Stimulated activated naive B cell treated with anti-CD40 and anti-IgM and Interleukin-4, amounts not matched to agents 10 μg/mL and 1 μg/mL and 100 μg/mL, for 72 hours (primary cell): ENCODE results near the gene C15orf61.
A peak's percentile ranks its signal among the peaks of the same experiment; 100 is the strongest.

Experiments used
- ATAC-seq, 2 donors: fragments of 150-1000 bp; cut with Tn5 transposase; replicated peaks; 2 replicates each; pipeline ENCODE4 v1.10.0; 2021; ENCODE audit warnings: moderate library complexity in 1 of 2
- DNase-seq: peaks from one replicate; pipeline ENCODE4 v3.0.0; 2021
- H3K27ac Mint-ChIP-seq: one replicate; pipeline ENCODE4 v1.8.0; 2022; ENCODE audit warnings: mild to moderate bottlenecking, mixed read lengths
- H3K27me3 Mint-ChIP-seq, 2 donors: one replicate each; pipeline ENCODE4 v1.8.0; 2022; ENCODE audit warnings: mixed read lengths in 2 of 2
- H3K36me3 Mint-ChIP-seq, 2 donors: one replicate each; pipeline ENCODE4 v1.8.0; 2022; ENCODE audit warnings: mixed read lengths in 2 of 2, mild to moderate bottlenecking in 1 of 2
- H3K4me1 Mint-ChIP-seq, 2 donors: one replicate each; pipeline ENCODE4 v1.8.0; 2022; ENCODE audit warnings: mixed read lengths in 2 of 2, mild to moderate bottlenecking in 1 of 2
- H3K4me3 Mint-ChIP-seq, 2 donors: one replicate each; pipeline ENCODE4 v1.8.0; 2022; ENCODE audit warnings: mild to moderate bottlenecking in 2 of 2, mixed read lengths in 2 of 2, moderate library complexity in 1 of 2
- H3K9me3 Mint-ChIP-seq, 2 donors: one replicate each; pipeline ENCODE4 v1.8.0; 2022; ENCODE audit warnings: mixed read lengths in 2 of 2, mild to moderate bottlenecking in 1 of 2

Gene C15orf61

DNA sequence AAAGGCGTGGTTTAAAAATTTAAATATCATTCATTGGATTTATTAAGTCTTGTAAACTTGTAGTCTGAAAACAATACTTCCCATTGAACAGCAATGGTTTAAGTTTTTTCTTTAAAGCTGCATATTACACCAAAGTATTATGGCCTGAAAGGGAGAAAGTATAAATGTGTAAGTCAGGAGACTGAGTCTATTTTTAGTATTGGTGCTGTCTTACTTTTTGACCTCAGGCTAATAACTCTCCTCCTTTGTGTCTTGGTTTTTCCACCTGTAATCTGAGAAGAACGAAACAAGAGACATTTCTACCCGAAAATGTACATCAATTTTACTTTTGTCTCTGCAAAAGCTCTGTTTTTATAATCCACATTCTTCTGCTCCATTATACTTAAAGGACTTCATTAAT lies 7.6 kb downstream of the C15orf61 start:
- DNase-seq (no peak), ATAC-seq (no peak)
- H3K36me3 Mint-ChIP-seq, result peaks cover 1 to 3% of the 10 kb centered on the region in 2 donors
- H3K9me3 Mint-ChIP-seq, result no peaks in the 10 kb centered on the region
- H3K4me1 Mint-ChIP-seq, result peaks cover 0 to 2% of the 10 kb centered on the region in 2 donors
- no peak overlapping the region for H3K4me3 Mint-ChIP-seq
- no peak overlapping the region for H3K27ac Mint-ChIP-seq
- no peaks in the 10 kb centered on the region for H3K27me3 Mint-ChIP-seq

DNA sequence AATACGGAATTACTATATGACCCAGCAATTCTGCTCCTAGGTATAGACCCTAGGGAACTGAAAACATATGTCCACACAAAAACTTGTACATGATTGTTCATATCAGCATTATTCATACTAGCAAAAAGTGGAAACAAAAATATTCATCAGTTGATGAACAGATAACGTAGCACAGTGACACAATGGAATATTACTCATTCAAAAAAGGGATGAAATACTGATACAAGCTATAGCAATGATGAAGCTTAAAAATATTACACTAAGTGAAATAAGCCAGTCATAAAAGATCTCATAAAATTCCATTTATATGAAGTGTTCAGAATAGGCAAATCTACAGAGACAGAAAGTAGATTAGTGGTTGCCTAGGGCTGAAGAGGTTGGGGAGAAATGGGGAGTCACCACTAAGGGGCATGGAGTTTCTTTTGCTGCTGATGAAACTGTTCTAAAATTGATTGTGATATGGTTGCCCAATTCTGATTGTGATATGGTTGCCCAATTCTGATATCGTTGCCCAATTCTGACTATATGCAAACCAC lies 10.5 kb downstream of the C15orf61 start:
- no peak overlapping the region for H3K4me3 Mint-ChIP-seq
- no peaks in the 10 kb centered on the region for H3K9me3 Mint-ChIP-seq
- peaks cover 0 to 3% of the 10 kb centered on the region in 2 donors for H3K27me3 Mint-ChIP-seq
- H3K36me3 Mint-ChIP-seq, result peaks cover 0 to 1% of the 10 kb centered on the region in 2 donors
- H3K4me1 Mint-ChIP-seq, result peaks cover 0 to 1% of the 10 kb centered on the region in 2 donors
- DNase-seq (no peak), ATAC-seq (no peak)
- no peak overlapping the region for H3K27ac Mint-ChIP-seq

- peaks cover 6 to 9% of the 10 kb centered on the region in 2 donors for H3K4me1 Mint-ChIP-seq
- peaks cover 10 to 13% of the 10 kb centered on the region in 2 donors for H3K27me3 Mint-ChIP-seq
- H3K4me3 Mint-ChIP-seq, result no peak overlapping the region
- no peak for ATAC-seq
- H3K36me3 Mint-ChIP-seq, result peaks cover 1 to 3% of the 10 kb centered on the region in 2 donors
- H3K9me3 Mint-ChIP-seq, result no peaks in the 10 kb centered on the region
- no peak overlapping the region for H3K27ac Mint-ChIP-seq
- DNase-seq, result no peak
Observed at GRCh38 chr15:67533873-67534272, 12.9 kb downstream of the C15orf61 start.

DNA sequence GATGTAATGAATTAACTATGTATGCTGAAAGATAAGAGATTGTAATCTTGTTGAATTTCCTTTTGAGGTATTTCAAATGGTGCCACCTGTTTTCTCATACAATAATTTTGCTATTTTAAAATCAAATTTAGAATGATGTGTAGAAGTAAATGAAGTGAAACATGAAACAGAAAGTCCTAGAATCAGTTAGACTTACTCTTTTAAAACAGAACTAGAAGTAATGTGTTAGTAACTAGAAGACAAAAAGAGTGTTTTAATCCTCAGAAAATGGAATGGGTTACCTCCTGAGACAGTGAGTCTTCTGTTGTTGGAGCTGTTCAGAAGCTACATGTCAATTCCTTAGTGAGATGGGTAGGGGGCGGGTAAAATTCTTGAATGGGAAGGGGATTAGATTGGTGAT lies 13.4 kb downstream of the C15orf61 start:
- DNase-seq (no peak), ATAC-seq (no peak)
- Mint-ChIP-seq H3K4me1 (peaks cover 10% of the 10 kb centered on the region in 2 donors), H3K4me3 (no peak overlapping the region), H3K36me3 (peaks cover under 1 to 3% of the 10 kb centered on the region in 2 donors), H3K9me3 (no peaks in the 10 kb centered on the region), H3K27ac (no peak overlapping the region), H3K27me3 (peaks cover 10 to 13% of the 10 kb centered on the region in 2 donors)

DNA sequence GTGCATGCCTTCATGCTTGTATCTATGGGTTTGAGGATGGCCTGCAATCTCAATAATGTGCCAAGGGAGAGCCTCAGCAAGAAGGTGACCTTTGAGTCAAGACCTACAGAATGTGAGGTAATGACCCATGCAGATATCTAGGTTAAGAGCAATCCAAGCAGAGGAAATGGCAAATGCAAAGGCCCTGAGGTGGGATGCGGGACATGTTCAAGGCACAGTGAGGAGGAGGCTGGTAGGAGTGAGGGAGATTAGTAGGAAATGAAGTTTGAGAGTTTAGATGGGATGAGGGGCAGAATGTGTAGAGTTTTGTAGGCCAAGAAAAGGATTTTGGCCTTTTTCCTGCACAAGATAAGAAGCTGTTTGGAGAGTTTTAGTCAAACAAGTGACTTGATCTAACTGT lies 16.8 kb downstream of the C15orf61 start:
- Mint-ChIP-seq H3K27me3 (peaks cover 10 to 13% of the 10 kb centered on the region in 2 donors), H3K4me3 (no peak overlapping the region), H3K4me1 (peaks cover 15 to 27% of the 10 kb centered on the region in 2 donors), H3K27ac (no peak overlapping the region), H3K36me3 (peaks cover 0 to 3% of the 10 kb centered on the region in 2 donors), H3K9me3 (no peaks in the 10 kb centered on the region)
- ATAC-seq (no peak), DNase-seq (no peak)

DNA sequence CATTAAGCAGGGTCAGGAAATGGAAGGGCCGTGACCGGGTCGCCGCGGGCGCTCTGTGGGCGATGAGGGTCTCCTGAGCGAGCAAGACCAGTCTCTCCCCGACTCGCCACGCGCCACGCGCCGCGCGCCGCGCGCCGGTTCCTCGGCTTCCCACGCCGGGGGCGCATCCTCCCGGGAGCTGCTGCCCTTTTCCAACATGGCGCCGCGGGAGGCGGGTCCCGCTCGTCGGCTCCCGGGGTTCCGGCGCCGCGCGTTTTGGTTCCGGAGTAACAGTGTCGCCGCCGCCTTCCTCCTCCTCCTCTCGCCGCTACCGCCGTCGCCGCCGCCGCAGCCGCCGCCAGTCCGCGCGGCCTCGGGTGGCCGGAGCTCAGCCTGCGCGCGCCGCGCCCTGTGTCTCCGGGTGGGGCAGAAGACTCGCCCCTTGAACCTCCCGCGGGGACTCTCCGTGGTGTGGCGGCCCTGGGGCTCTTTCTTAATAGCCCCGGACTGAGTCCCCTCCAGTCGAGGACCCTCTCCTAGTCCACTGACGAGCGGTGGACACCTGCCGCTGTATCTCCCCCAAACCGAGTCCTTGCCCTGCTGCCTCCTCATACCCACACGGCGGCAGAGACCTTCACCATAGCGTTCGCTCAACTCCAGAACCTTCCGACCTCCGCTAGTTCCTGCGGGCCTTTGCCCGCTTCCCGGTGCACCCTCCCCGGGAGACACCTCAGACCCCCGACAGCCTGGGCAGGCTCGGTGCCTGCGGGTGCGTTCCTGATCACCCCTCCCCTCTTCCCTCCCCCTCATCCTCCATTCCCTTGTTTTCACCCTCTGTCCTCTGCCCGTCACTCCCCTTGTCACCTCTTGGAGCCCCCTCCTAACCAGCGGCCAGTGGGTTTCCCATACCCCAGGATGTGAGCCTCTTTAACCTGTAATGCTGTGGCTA lies 21.8 kb downstream of the C15orf61 start, which contains the start of gene MAP2K5:
Gene MAP2K5, plus strand, starts transcription at position 284 of the 928 bp plus-strand sequence. Its CDS starts 633 bp downstream, at position 917.
- no peaks in the 10 kb centered on the region for H3K9me3 Mint-ChIP-seq
- H3K36me3 Mint-ChIP-seq, result peaks cover 4 to 12% of the 10 kb centered on the region in 2 donors
- peak within 1 kb of the TSS; percentile 89 to 93 for H3K4me3 Mint-ChIP-seq
- H3K4me1 Mint-ChIP-seq, result peaks cover 23 to 42% of the 10 kb centered on the region in 2 donors
- DNase-seq, result peak; percentile 64
- peaks cover 4 to 5% of the 10 kb centered on the region in 2 donors for H3K27me3 Mint-ChIP-seq
- H3K27ac Mint-ChIP-seq, result peak within 1 kb of the TSS; percentile 93
- ATAC-seq, result peak; percentile 54 to 66

DNA sequence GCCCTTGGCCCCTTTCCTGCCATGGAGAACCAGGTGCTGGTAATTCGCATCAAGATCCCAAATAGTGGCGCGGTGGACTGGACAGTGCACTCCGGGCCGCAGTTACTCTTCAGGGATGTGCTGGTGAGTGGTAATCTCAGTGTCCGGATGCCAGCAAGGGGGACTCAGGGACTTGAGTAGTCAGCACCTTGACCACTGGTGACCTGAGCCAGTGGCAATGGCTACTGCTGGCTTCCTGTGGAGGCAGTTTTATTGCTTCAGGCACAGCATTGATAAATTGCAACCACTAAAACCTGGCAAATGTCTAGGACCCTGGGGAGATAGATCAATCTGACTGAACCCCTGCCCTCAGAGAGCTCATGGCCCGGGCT lies 22.4 kb downstream of the C15orf61 start:
- H3K36me3 Mint-ChIP-seq, result peaks cover 4 to 10% of the 10 kb centered on the region in 2 donors
- no peaks in the 10 kb centered on the region for H3K9me3 Mint-ChIP-seq
- peak overlapping the region; percentile 93 for H3K27ac Mint-ChIP-seq
- DNase-seq (no peak), ATAC-seq (no peak)
- H3K4me1 Mint-ChIP-seq, result peaks cover 22 to 43% of the 10 kb centered on the region in 2 donors
- no peaks in the 10 kb centered on the region for H3K27me3 Mint-ChIP-seq
- peak overlapping the region; percentile 89 to 93 for H3K4me3 Mint-ChIP-seq

DNA sequence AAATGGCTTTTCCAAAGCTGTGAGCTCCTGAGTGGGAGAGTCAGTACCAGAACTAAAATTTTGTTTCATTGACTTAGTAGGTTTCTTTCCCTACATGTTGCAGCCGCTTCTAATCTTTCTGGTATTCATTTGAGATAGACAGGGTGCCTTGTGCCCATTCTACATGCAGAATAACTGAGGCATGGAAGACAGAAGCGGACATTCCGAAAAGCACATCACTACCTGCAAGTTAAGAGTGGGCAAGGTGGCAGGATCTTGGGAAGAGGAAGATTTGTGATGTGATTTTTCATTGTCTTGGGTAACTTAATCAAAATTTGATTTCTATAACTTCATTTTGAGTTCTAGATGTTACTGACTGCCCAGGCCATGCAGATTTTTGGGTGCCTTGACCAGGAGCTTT lies 23.5 kb downstream of the C15orf61 start:
- DNase-seq, result no peak
- Mint-ChIP-seq H3K36me3 (peaks cover 4 to 10% of the 10 kb centered on the region in 2 donors), H3K27me3 (no peaks in the 10 kb centered on the region), H3K4me3 (no peak overlapping the region), H3K9me3 (no peaks in the 10 kb centered on the region), H3K27ac (no peak overlapping the region), H3K4me1 (peaks cover 21 to 43% of the 10 kb centered on the region in 2 donors)
- no peak for ATAC-seq

GRCh38 chr15:67545864-67546263 lies 24.9 kb downstream of the C15orf61 start:
- H3K27ac Mint-ChIP-seq, result no peak overlapping the region
- DNase-seq, result no peak
- peaks cover 21 to 36% of the 10 kb centered on the region in 2 donors for H3K4me1 Mint-ChIP-seq

GRCh38 chr15:67547064-67547463 lies 26.1 kb downstream of the C15orf61 start:
- no peak overlapping the region for H3K27ac Mint-ChIP-seq
- H3K9me3 Mint-ChIP-seq, result no peaks in the 10 kb centered on the region
- H3K27me3 Mint-ChIP-seq, result no peaks in the 10 kb centered on the region
- peaks cover 4 to 17% of the 10 kb centered on the region in 2 donors for H3K36me3 Mint-ChIP-seq
- ATAC-seq (no peak), DNase-seq (no peak)
- H3K4me3 Mint-ChIP-seq, result no peak overlapping the region
- peaks cover 17 to 29% of the 10 kb centered on the region in 2 donors for H3K4me1 Mint-ChIP-seq

More at GRCh38 chr15:67545864-67546263, 24.9 kb downstream of the C15orf61 start:
- H3K27me3 Mint-ChIP-seq, result no peaks in the 10 kb centered on the region
- H3K36me3 Mint-ChIP-seq, result peaks cover 4 to 14% of the 10 kb centered on the region in 2 donors
- no peaks in the 10 kb centered on the region for H3K9me3 Mint-ChIP-seq
- ATAC-seq, result no peak
- H3K4me3 Mint-ChIP-seq, result no peak overlapping the region

DNA sequence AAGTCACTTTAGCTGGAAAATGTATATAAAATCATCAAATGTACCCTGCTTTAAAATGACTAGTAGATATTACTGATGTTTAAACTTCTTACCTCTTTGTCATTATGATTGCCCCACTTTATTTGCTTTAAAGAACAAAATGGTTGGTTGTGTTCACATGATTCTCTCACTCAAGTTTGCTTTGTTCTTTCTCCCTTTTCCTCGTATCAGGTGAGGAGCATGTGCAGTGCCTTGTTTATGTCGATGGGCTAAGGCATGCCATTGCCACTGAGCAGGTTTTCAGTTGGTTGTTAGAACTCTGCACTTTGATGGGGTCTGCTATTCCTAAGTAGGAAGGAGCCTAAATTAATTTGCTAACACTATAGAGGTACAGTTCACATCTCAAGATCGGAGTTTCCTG lies 26.9 kb downstream of the C15orf61 start:
- H3K27ac Mint-ChIP-seq, result peak overlapping the region; percentile 65
- peaks cover 4 to 17% of the 10 kb centered on the region in 2 donors for H3K36me3 Mint-ChIP-seq
- H3K4me1 Mint-ChIP-seq, result peaks cover 17 to 27% of the 10 kb centered on the region in 2 donors
- no peak overlapping the region for H3K4me3 Mint-ChIP-seq
- ATAC-seq, result no peak
- H3K27me3 Mint-ChIP-seq, result no peaks in the 10 kb centered on the region
- DNase-seq, result no peak
- H3K9me3 Mint-ChIP-seq, result no peaks in the 10 kb centered on the region

- Mint-ChIP-seq H3K4me1 (peaks cover 14 to 22% of the 10 kb centered on the region in 2 donors), H3K27ac (no peak overlapping the region), H3K9me3 (no peaks in the 10 kb centered on the region), H3K4me3 (no peak overlapping the region), H3K27me3 (no peaks in the 10 kb centered on the region), H3K36me3 (peaks cover 4 to 17% of the 10 kb centered on the region in 2 donors)
- no peak for ATAC-seq
- DNase-seq, result no peak
Observed at GRCh38 chr15:67548236-67548852, 27.4 kb downstream of the C15orf61 start.

DNA sequence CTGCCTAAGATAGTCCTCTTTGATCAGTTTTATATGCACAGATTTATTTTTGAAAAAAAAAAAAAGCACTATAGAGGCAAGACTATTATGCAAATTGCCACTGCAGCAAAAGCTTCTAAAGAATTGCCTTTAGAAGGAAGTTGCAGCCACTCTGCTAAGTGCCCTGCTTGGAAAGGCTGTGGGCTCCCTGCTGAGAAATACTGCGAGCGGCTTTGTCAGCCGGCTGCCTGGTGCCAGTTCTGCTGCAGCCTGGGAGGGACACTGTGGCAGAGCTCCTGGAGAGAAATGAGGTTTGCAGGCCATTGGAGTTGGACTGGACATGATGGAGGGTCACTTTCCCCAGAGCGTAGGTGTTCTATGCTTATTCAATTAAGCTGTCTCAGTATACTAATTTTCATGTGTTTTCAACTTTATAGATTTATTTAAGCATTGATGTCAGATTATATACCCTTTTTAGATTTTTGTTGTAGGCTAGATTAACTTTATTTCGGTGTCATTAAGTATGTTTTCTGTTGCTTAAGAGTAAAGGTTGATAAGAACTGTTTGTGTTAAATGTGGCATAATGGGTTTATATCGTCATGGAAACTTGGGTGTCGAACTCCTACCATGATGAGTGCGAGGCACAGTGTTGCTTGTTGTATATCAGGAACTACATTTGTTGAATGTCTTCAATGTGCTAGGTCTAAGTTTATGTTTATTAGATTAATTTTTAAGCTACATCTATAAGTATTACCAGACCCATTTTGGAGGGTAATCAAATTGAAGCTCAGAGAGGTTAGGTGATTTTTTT lies 28.1 kb downstream of the C15orf61 start:
- ATAC-seq (peak in 1 of 2 donors; percentile 41), DNase-seq (no peak)
- peak overlapping the region; percentile 75 for H3K27ac Mint-ChIP-seq
- no peaks in the 10 kb centered on the region for H3K27me3 Mint-ChIP-seq
- H3K4me1 Mint-ChIP-seq, result peaks cover 11 to 18% of the 10 kb centered on the region in 2 donors
- no peaks in the 10 kb centered on the region for H3K9me3 Mint-ChIP-seq
- no peak overlapping the region for H3K4me3 Mint-ChIP-seq
- peaks cover 4 to 17% of the 10 kb centered on the region in 2 donors for H3K36me3 Mint-ChIP-seq

GRCh38 chr15:67549736-67550135 lies 28.8 kb downstream of the C15orf61 start:
- Mint-ChIP-seq H3K4me1 (peaks cover 8 to 12% of the 10 kb centered on the region in 2 donors), H3K27ac (no peak overlapping the region), H3K27me3 (no peaks in the 10 kb centered on the region), H3K4me3 (no peak overlapping the region), H3K36me3 (peaks cover 6 to 18% of the 10 kb centered on the region in 2 donors), H3K9me3 (no peaks in the 10 kb centered on the region)
- no peak for DNase-seq
- no peak for ATAC-seq
